Transverse colon (tissue), 3 donors: ENCODE results near the gene SLC7A10.

Source experiments
- POLR2A ChIP-seq: fragments of 450-650 bp; IDR thresholded peaks from one replicate; pipeline ENCODE4 v1.6.1; 2016; ENCODE audit warnings: antibody characterized with exemption, mild to moderate bottlenecking, moderate library complexity
- TF ChIP-seq, protein P1 (sequence below), 5 experiments: fragments of 200-600 bp in 3 of 5; fragments of 450-650 bp in 2 of 5; sonication (generic) in 3 of 5; IDR thresholded peaks; 1 replicate in 2 of 5; 2 replicates in 3 of 5; pipeline ENCODE4 v1.5.1; 2016 to 2017; ENCODE audit warnings: antibody characterized with exemption in 5 of 5, inconsistent platforms in 3 of 5, mild to moderate bottlenecking in 2 of 5, moderate library complexity in 1 of 5

DNA sequence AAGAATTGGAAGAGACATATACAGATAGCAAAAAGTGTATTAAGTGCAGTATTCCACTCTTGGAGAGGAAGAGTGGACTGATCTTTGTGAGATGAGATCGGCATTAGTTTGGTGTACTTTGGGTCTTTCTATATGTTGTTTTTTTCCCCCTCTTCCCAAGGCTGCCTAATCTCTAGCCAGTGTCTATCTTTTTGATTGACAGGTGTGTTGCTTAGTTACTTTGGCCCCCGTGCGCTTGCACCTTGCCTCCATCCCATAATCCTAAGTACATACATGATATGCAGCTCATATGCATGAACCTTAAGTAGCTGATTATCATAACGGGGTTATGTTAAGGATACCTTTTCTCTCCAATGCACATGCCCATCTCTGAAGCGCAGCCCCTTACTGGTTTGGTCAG, 4.3 kb upstream of the SLC7A10 start:
- TF ChIP-seq POLR2A, result no peak
- TF ChIP-seq, protein P1, sequence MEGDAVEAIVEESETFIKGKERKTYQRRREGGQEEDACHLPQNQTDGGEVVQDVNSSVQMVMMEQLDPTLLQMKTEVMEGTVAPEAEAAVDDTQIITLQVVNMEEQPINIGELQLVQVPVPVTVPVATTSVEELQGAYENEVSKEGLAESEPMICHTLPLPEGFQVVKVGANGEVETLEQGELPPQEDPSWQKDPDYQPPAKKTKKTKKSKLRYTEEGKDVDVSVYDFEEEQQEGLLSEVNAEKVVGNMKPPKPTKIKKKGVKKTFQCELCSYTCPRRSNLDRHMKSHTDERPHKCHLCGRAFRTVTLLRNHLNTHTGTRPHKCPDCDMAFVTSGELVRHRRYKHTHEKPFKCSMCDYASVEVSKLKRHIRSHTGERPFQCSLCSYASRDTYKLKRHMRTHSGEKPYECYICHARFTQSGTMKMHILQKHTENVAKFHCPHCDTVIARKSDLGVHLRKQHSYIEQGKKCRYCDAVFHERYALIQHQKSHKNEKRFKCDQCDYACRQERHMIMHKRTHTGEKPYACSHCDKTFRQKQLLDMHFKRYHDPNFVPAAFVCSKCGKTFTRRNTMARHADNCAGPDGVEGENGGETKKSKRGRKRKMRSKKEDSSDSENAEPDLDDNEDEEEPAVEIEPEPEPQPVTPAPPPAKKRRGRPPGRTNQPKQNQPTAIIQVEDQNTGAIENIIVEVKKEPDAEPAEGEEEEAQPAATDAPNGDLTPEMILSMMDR (IDR thresholded peaks at IDR 0.05), result no peak
